NCI-H69 (cell line): ENCODE data around the gene WDR89.
"Not testable (repeated sequence)": the region's sequence is repeated elsewhere in the genome, so short reads cannot be mapped to it uniquely, and the experiment has no call there.

Experiments
- DNase-seq: peaks from one replicate; lab custom pipeline; 2025; lab: John Stamatoyannopoulos, UW

WDR89 gene

GRCh38 chr14:63641473-63642228 is at the start of gene WDR89:
Gene WDR89 (minus strand): TSS chr14:63641871. CDS start chr14:63599942, 41,929 bp downstream.
- peak; percentile 100 for DNase-seq

GRCh38 chr14:63689132-63689531 is 47.5 kb upstream of the WDR89 start:
- DNase-seq = no peak

- no peak for DNase-seq
Measured at GRCh38 chr14:63686926-63687325, 45.3 kb upstream of the WDR89 start.

- no peak for DNase-seq
Measured at GRCh38 chr14:63685401-63685800, 43.7 kb upstream of the WDR89 start.

GRCh38 chr14:63682727-63683593 is 41.3 kb upstream of the WDR89 start:
- no peak for DNase-seq

GRCh38 chr14:63678536-63678935 is 36.9 kb upstream of the WDR89 start:
- no peak for DNase-seq

GRCh38 chr14:63677891-63678379 is 36.3 kb upstream of the WDR89 start:
- no peak for DNase-seq

- no peak for DNase-seq
Measured at GRCh38 chr14:63676615-63677014, 34.9 kb upstream of the WDR89 start.

GRCh38 chr14:63673886-63674497 is 32.3 kb upstream of the WDR89 start:
- no peak for DNase-seq

- no peak for DNase-seq
Measured at GRCh38 chr14:63673255-63673654, 31.6 kb upstream of the WDR89 start.

- DNase-seq = peak; percentile 31
Measured at GRCh38 chr14:63672417-63673180, 30.9 kb upstream of the WDR89 start.

- peak; percentile 29 for DNase-seq
Measured at GRCh38 chr14:63671987-63672386, 30.3 kb upstream of the WDR89 start.

- DNase-seq = no peak
Measured at GRCh38 chr14:63670692-63671091, 29.0 kb upstream of the WDR89 start.

GRCh38 chr14:63666335-63666734 is 24.7 kb upstream of the WDR89 start:
- no peak for DNase-seq

- DNase-seq = no peak
Measured at GRCh38 chr14:63663428-63664341, 22.0 kb upstream of the WDR89 start.

- no peak for DNase-seq
Measured at GRCh38 chr14:63662776-63663175, 21.1 kb upstream of the WDR89 start.

- DNase-seq = not testable (repeated sequence)
Measured at GRCh38 chr14:63661881-63662280, 20.2 kb upstream of the WDR89 start.

GRCh38 chr14:63659726-63660125 is 18.1 kb upstream of the WDR89 start:
- DNase-seq = peak; percentile 9

GRCh38 chr14:63656194-63656593 is 14.5 kb upstream of the WDR89 start:
- peak; percentile 16 for DNase-seq

GRCh38 chr14:63654936-63655335 is 13.3 kb upstream of the WDR89 start:
- no peak for DNase-seq

- DNase-seq = no peak
Measured at GRCh38 chr14:63654346-63654745, 12.7 kb upstream of the WDR89 start.
